Spleen (tissue), 11 donors: ENCODE results near the gene DOCK4. TPM values are rescaled to one million over a fixed set of nuclear protein-coding genes. Genes with fewer than 3 reads are reported as not detected.

Source experiments
- DNase-seq: peaks from one replicate; pipeline ENCODE4 v3.0.0-alpha.2; 2020
- H3K27ac ChIP-seq, 8 donors: fragments of 200-600 bp; sonication (generic) in 7 of 8; 1 replicate in 4 of 8; 2 replicates in 4 of 8; pipeline versions ENCODE4 v1.5.0 to v1.8.0; 2016 to 2021; ENCODE audit warnings: inconsistent platforms in 4 of 8, mild to moderate bottlenecking in 4 of 8, moderate library complexity in 1 of 8
- H3K27me3 ChIP-seq, 7 donors: fragments of 200-600 bp; sonication (generic) in 6 of 7; replicated peaks in 1 of 7; 1 replicate in 4 of 7; 2 replicates in 3 of 7; pipeline versions ENCODE4 v1.5.0 to v1.8.0; 2016 to 2021; ENCODE audit warnings: inconsistent platforms in 3 of 7, mild to moderate bottlenecking in 1 of 7
- H3K36me3 ChIP-seq, 6 donors: fragments of 200-600 bp; sonication (generic) in 5 of 6; 1 replicate in 4 of 6; 2 replicates in 2 of 6; pipeline versions ENCODE4 v1.5.0 to v1.8.0; 2016 to 2021; ENCODE audit warnings: inconsistent platforms in 2 of 6
- H3K4me1 ChIP-seq, 6 donors: fragments of 200-600 bp; sonication (generic) in 5 of 6; 1 replicate in 3 of 6; 2 replicates in 3 of 6; pipeline versions ENCODE4 v1.5.0 to v1.8.0; 2016 to 2021; ENCODE audit warnings: inconsistent platforms in 3 of 6
- H3K4me3 ChIP-seq, 8 donors: fragments of 200-600 bp; sonication (generic) in 7 of 8; 1 replicate in 4 of 8; 2 replicates in 4 of 8; pipeline versions ENCODE4 v1.5.0 to v1.8.0; 2016 to 2021; ENCODE audit warnings: inconsistent platforms in 4 of 8, mild to moderate bottlenecking in 4 of 8, moderate library complexity in 2 of 8
- H3K9me3 ChIP-seq, 8 donors: fragments of 200-600 bp; sonication (generic) in 7 of 8; 1 replicate in 4 of 8; 2 replicates in 4 of 8; pipeline versions ENCODE4 v1.5.0 to v1.8.0; 2016 to 2021; ENCODE audit warnings: inconsistent platforms in 4 of 8
- CTCF ChIP-seq, 11 experiments: fragments of 200-600 bp in 7 of 11; fragments of 450-650 bp in 4 of 11; sonication (generic) in 4 of 11; IDR thresholded peaks in 8 of 11; conservative IDR thresholded peaks in 3 of 11; 1 replicate in 7 of 11; 2 replicates in 4 of 11; pipeline versions ENCODE4 v1.4.0 to v1.8.0; 2016 to 2021; ENCODE audit warnings: antibody characterized with exemption in 11 of 11, inconsistent platforms in 4 of 11, mild to moderate bottlenecking in 1 of 11
- POLR2A ChIP-seq, 3 donors: fragments of 450-650 bp; IDR thresholded peaks; one replicate each; pipeline ENCODE4 v1.5.1; 2017; ENCODE audit warnings: antibody characterized with exemption in 3 of 3, mild to moderate bottlenecking in 1 of 3
- POLR2AphosphoS5 ChIP-seq, 3 donors: sonication (generic); formaldehyde crosslinking; IDR thresholded peaks; one replicate each; pipeline ENCODE4 v1.5.1; 2017; ENCODE audit warnings: antibody characterized with exemption in 3 of 3
- WGBS, 5 donors: extraction: QIAGEN DNeasy Blood & Tissue Kit in 3 of 5; methylation state at CpG; one replicate each; pipeline versions ENCODE4 v1.1.5 to v1.1.7; 2013 to 2018; 5-methylcytosine and 5-hydroxymethylcytosine counted together
- intact Hi-C: fragments of 100-400 bp; cut with DNase I; formaldehyde crosslinking; loops from one replicate; pipeline ENCODE4 v1.15.0; 2023; ENCODE audit warnings: low total_unique reads
- polyA plus RNA-seq, 3 donors: library from polyadenylated mRNA; stranded (reverse); fragments of 200-250 nt; gene quantifications; one replicate each; pipeline ENCODE4 v1.2.1, GENCODE V29; 2013
- total RNA-seq, 7 donors: library from RNA; depleted of rRNA in 3 of 7; stranded (reverse); fragments of >200 nt in 3 of 7; fragmentation: NEBNext Ultra II Directional in 4 of 7; extraction: Animal tissue kit (Norgen Biotek cat#: 25700) in 4 of 7; gene quantifications; one replicate each; pipeline versions ENCODE4 v1.1.0 to v1.2.1, GENCODE V29; 2016 to 2021
- donor health status: healthy with polysubstance abuse.
- donor health status: DM: no; HTN: no; CAD: no; lungs with moderate emphysema.
- donor health status: DM: no; HTN: no; CAD: no.
- donor health status: Bipolar disorder and iron deficiency.
- donor health status: healthy.
- donor health status: DM: no; HTN: no; CAD: no.
- donor health status: DM: yes; HTN: yes; CAD: no.

The DOCK4 gene
- total and polyA plus RNA-seq, 10 donors, result 1.4 to 26.9 (median 14.2) TPM

GRCh38 chr7:112065758-112066157 lies 140.4 kb downstream of the DOCK4 start:
- no peaks in the 10 kb centered on the region for H3K9me3 ChIP-seq
- no peaks in the 10 kb centered on the region for H3K27me3 ChIP-seq
- H3K27ac ChIP-seq, result no peak overlapping the region
- intact Hi-C loops, result no loop called here
- TF ChIP-seq CTCF (IDR thresholded peaks at IDR 0.05 in 8 of 11, conservative IDR thresholded peaks at IDR 0.05 in 3 of 11) (no peak), POLR2AphosphoS5 (IDR thresholded peaks at IDR 0.05) (no peak), POLR2A (IDR thresholded peaks at IDR 0.05) (no peak)
- H3K36me3 ChIP-seq, result no peaks in the 10 kb centered on the region
- DNase-seq, result no peak
- H3K4me3 ChIP-seq, result no peak overlapping the region
- no peaks in the 10 kb centered on the region for H3K4me1 ChIP-seq
- 74 to 94% (median 86%) methylated on average over 1 of the region's 1 CpG for WGBS, 5 donors

GRCh38 chr7:112064627-112065385 lies 141.4 kb downstream of the DOCK4 start:
- no peak overlapping the region for H3K27ac ChIP-seq
- 91 to 97% (median 93%) methylated on average over 5 of the region's 5 CpGs for WGBS, 5 donors
- H3K27me3 ChIP-seq, result no peaks in the 10 kb centered on the region
- no peak overlapping the region for H3K4me3 ChIP-seq
- TF ChIP-seq CTCF (IDR thresholded peaks at IDR 0.05 in 8 of 11, conservative IDR thresholded peaks at IDR 0.05 in 3 of 11) (no peak), POLR2AphosphoS5 (IDR thresholded peaks at IDR 0.05) (no peak), POLR2A (IDR thresholded peaks at IDR 0.05) (no peak)
- no peaks in the 10 kb centered on the region for H3K4me1 ChIP-seq
- no peaks in the 10 kb centered on the region for H3K36me3 ChIP-seq
- intact Hi-C loops, result no loop called here
- DNase-seq, result no peak
- H3K9me3 ChIP-seq, result no peaks in the 10 kb centered on the region

GRCh38 chr7:112063974-112064373 lies 142.2 kb downstream of the DOCK4 start:
- Histone ChIP-seq H3K27me3 (no peaks in the 10 kb centered on the region), H3K27ac (no peak overlapping the region), H3K4me1 (no peaks in the 10 kb centered on the region), H3K9me3 (no peaks in the 10 kb centered on the region), H3K36me3 (no peaks in the 10 kb centered on the region), H3K4me3 (no peak overlapping the region)
- intact Hi-C loops, result no loop called here
- 86 to 94% (median 88%) methylated on average over 2 of the region's 2 CpGs for WGBS, 5 donors
- DNase-seq, result no peak
- no peak for TF ChIP-seq CTCF (IDR thresholded peaks at IDR 0.05 in 8 of 11, conservative IDR thresholded peaks at IDR 0.05 in 3 of 11)
- no peak for TF ChIP-seq POLR2A (IDR thresholded peaks at IDR 0.05)
- no peak for TF ChIP-seq POLR2AphosphoS5 (IDR thresholded peaks at IDR 0.05)

- no peak for DNase-seq
- intact Hi-C loops, result no loop called here
- no peaks in the 10 kb centered on the region for H3K36me3 ChIP-seq
- no peak overlapping the region for H3K27ac ChIP-seq
- 83 to 90% (median 87%) methylated on average over 3 of the region's 3 CpGs for WGBS, 5 donors
- no peaks in the 10 kb centered on the region for H3K9me3 ChIP-seq
- H3K27me3 ChIP-seq, result no peaks in the 10 kb centered on the region
- no peaks in the 10 kb centered on the region for H3K4me1 ChIP-seq
- H3K4me3 ChIP-seq, result no peak overlapping the region
- TF ChIP-seq CTCF (IDR thresholded peaks at IDR 0.05 in 8 of 11, conservative IDR thresholded peaks at IDR 0.05 in 3 of 11) (no peak), POLR2A (IDR thresholded peaks at IDR 0.05) (no peak)
Measured at GRCh38 chr7:112061051-112061450, 145.1 kb downstream of the DOCK4 start.
